ENCODE data around the gene ZFYVE9. TPM values are rescaled to one million over a fixed set of nuclear protein-coding genes. Genes with fewer than 3 reads are reported as not detected.

ZFYVE9 gene
- total RNA-seq, 4 donors from 2014 or later = 38.1 to 54.8 (median 40.9) TPM

DNA sequence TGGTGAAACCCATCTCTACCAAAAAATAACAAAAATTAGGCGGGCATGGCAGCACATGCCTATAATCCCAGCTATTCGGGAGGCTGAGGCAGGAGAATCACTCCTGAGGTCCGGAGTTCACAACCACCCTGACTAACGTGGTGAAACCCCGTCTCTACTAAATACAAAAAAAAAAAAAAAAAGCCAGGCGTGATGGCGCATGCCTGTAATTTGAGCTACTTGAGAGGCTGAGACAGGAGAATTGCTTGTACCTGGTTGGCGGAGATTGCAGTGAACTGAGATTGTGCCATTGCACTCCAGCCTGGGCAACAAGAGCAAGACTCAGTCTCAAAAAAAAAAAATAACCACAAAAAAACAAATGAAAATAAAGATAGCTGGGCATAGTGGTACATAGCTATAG is 181.8 kb downstream of the ZFYVE9 start:
- no peaks in the 10 kb centered on the region for H3K4me1 ChIP-seq
- H3K9me3 ChIP-seq = no peaks in the 10 kb centered on the region
- H3K4me3 ChIP-seq = no peak overlapping the region
- WGBS = 92% methylated on average over 8 of the region's 8 CpGs
- H3K27ac ChIP-seq (replicated peaks in 1 of 4) = no peak overlapping the region
- intact Hi-C loops (cut with DNase I) = no loop called here
- H3K36me3 ChIP-seq = peaks cover 0 to 6% (median 0%) of the 10 kb centered on the region in 4 donors
- no peak for TF ChIP-seq POLR2A (IDR thresholded peaks at IDR 0.05; ENCODE audit: low read depth)
- TF ChIP-seq POLR2AphosphoS5 (IDR thresholded peaks at IDR 0.05) = no peak
- TF ChIP-seq, protein P1, sequence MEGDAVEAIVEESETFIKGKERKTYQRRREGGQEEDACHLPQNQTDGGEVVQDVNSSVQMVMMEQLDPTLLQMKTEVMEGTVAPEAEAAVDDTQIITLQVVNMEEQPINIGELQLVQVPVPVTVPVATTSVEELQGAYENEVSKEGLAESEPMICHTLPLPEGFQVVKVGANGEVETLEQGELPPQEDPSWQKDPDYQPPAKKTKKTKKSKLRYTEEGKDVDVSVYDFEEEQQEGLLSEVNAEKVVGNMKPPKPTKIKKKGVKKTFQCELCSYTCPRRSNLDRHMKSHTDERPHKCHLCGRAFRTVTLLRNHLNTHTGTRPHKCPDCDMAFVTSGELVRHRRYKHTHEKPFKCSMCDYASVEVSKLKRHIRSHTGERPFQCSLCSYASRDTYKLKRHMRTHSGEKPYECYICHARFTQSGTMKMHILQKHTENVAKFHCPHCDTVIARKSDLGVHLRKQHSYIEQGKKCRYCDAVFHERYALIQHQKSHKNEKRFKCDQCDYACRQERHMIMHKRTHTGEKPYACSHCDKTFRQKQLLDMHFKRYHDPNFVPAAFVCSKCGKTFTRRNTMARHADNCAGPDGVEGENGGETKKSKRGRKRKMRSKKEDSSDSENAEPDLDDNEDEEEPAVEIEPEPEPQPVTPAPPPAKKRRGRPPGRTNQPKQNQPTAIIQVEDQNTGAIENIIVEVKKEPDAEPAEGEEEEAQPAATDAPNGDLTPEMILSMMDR (IDR thresholded peaks at IDR 0.05) = no peak
- no peak for TF ChIP-seq EP300 (IDR thresholded peaks at IDR 0.05)
- no peaks in the 10 kb centered on the region for H3K27me3 ChIP-seq
- no peak for DNase-seq (ENCODE audit: extremely low spot score)

DNA sequence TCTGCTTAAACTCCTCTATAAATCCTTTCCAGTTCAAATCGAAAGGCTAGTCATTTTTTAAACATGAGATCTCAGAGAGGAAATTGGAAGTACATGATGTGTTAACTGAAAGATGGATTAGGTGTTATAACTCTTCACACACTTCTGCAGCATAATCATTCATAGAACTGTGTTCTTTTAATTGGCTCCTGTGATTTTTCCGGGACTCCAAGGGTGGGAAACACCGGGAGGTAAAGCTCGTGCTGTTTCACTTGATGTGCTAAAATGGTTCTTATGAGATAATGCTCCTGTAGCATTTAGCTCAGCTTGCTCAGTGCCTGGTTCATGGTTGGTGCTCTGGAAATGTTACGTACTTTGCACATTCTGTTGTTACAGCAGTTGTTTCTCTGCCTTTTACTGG is 183.9 kb downstream of the ZFYVE9 start:
- no peak overlapping the region for H3K4me3 ChIP-seq
- WGBS = 70% methylated on average over 5 of the region's 5 CpGs
- H3K27me3 ChIP-seq = no peaks in the 10 kb centered on the region
- H3K36me3 ChIP-seq = peaks cover 0 to 6% (median 0%) of the 10 kb centered on the region in 4 donors
- TF ChIP-seq POLR2AphosphoS5 (IDR thresholded peaks at IDR 0.05) (no peak), POLR2A (IDR thresholded peaks at IDR 0.05; ENCODE audit: low read depth) (no peak), EP300 (IDR thresholded peaks at IDR 0.05) (no peak)
- TF ChIP-seq, protein P1 (IDR thresholded peaks at IDR 0.05) = no peak
- no peaks in the 10 kb centered on the region for H3K9me3 ChIP-seq
- no peak overlapping the region for H3K27ac ChIP-seq (replicated peaks in 1 of 4)
- intact Hi-C loops (cut with DNase I) = no loop called here
- no peak for DNase-seq (ENCODE audit: extremely low spot score)
- H3K4me1 ChIP-seq = no peaks in the 10 kb centered on the region

DNA sequence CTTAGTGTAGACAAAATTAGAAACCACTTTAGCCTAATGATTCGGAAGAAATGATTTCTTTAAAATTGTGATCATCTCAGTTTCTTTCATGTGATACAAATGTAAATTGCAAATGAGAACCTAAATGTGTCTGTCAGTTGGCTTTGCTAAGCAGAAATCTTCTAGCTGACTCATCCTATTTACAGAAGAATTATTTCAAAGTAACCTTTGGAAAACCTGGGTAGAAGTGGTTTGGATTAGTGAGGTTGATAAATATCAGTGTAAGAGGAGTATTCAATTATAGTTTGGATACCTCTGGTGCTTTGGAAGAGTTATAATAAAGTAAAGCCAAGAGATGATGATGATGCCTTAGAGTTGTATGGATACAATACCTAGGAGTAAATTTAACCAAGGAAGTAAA is 186.7 kb downstream of the ZFYVE9 start:
- Histone ChIP-seq H3K27me3 (no peaks in the 10 kb centered on the region), H3K36me3 (peaks cover 0 to 12% (median 7%) of the 10 kb centered on the region in 4 donors), H3K4me3 (no peak overlapping the region), H3K27ac (replicated peaks in 1 of 4) (no peak overlapping the region), H3K9me3 (no peaks in the 10 kb centered on the region), H3K4me1 (no peaks in the 10 kb centered on the region)
- intact Hi-C loops (cut with DNase I) = no loop called here
- no peak for DNase-seq (ENCODE audit: extremely low spot score)
- TF ChIP-seq POLR2AphosphoS5 (IDR thresholded peaks at IDR 0.05) = no peak
- no peak for TF ChIP-seq EP300 (IDR thresholded peaks at IDR 0.05)
- TF ChIP-seq, protein P1 (IDR thresholded peaks at IDR 0.05) = no peak
- TF ChIP-seq POLR2A (IDR thresholded peaks at IDR 0.05; ENCODE audit: low read depth) = no peak
- 91% methylated on average over 1 of the region's 1 CpG for WGBS

DNA sequence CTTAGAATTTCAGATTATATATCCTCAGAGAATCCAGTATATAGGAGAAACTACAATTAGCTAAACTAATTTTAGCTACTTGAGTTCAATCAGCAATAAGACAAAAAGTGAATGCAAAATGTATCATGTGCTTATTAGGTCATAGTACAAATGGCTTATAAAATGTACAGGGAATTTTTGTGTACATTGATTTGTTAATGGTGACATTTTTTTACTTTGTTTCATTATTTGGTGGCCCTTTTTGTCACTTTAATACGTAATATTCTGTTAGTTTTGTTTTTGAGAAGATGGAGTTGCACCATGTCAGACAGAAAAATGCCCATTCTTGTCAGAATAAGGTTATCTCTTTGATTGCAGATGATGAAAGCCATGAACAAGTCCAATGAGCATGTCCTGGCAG is 190.5 kb downstream of the ZFYVE9 start:
- no peak for DNase-seq (ENCODE audit: extremely low spot score)
- TF ChIP-seq POLR2AphosphoS5 (IDR thresholded peaks at IDR 0.05) = no peak
- TF ChIP-seq, protein P1 (IDR thresholded peaks at IDR 0.05) = no peak
- TF ChIP-seq EP300 (IDR thresholded peaks at IDR 0.05) = no peak
- TF ChIP-seq POLR2A (IDR thresholded peaks at IDR 0.05; ENCODE audit: low read depth) = no peak
- H3K36me3 ChIP-seq = peaks cover 9 to 44% (median 25%) of the 10 kb centered on the region in 4 donors
- no peaks in the 10 kb centered on the region for H3K27me3 ChIP-seq
- no peak overlapping the region for H3K4me3 ChIP-seq
- WGBS = 97% methylated on average over 1 of the region's 1 CpG
- H3K4me1 ChIP-seq = no peaks in the 10 kb centered on the region
- intact Hi-C loops (cut with DNase I) = no loop called here
- no peak overlapping the region for H3K27ac ChIP-seq (replicated peaks in 1 of 4)
- H3K9me3 ChIP-seq = no peaks in the 10 kb centered on the region

DNA sequence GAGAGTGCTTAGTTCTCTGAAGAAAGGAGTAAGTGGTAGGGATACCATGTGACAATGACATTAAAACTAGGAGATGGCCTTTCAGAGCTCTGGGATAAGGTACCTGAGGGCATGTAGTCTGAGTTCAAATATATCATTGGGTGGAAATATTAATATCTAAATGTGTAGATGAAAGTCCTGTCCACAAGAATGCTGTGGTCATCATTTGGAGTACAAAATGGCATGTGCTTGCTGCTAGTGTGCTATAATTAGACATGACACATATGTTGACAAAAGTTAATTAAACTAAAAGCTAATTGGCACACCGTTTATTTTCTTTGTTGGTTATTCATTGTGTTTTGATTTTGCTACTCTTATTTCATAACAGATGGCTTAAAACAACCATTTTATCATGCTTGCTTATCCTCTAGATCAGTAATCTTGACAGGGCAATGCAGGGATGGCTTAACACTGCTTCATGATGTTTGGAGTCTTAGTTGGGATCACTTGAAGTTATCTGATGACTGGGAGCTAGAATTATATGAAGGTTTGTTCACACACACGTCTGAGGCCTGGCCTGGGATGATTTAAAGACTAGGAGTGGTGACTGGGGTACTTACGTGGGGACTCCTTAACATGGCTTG is 193.1 kb downstream of the ZFYVE9 start:
- no peaks in the 10 kb centered on the region for H3K4me1 ChIP-seq
- TF ChIP-seq POLR2A (IDR thresholded peaks at IDR 0.05; ENCODE audit: low read depth) (no peak), POLR2AphosphoS5 (IDR thresholded peaks at IDR 0.05) (no peak), EP300 (IDR thresholded peaks at IDR 0.05) (no peak)
- TF ChIP-seq, protein P1 (IDR thresholded peaks at IDR 0.05) = no peak

More for the DNA sequence above, 193.1 kb downstream of the ZFYVE9 start:
- peaks cover 17 to 70% (median 45%) of the 10 kb centered on the region in 4 donors for H3K36me3 ChIP-seq
- intact Hi-C loops (cut with DNase I) = no loop called here
- H3K4me3 ChIP-seq = no peak overlapping the region
- no peak for DNase-seq (ENCODE audit: extremely low spot score)
- 84% methylated on average over 3 of the region's 3 CpGs for WGBS
- no peaks in the 10 kb centered on the region for H3K27me3 ChIP-seq
- H3K9me3 ChIP-seq = no peaks in the 10 kb centered on the region
- no peak overlapping the region for H3K27ac ChIP-seq (replicated peaks in 1 of 4)
